ENCODE data around the gene PDE10A. TPM values are rescaled to one million over a fixed set of nuclear protein-coding genes. Genes with fewer than 3 reads are reported as not detected.

The PDE10A gene
- total and polyA plus RNA-seq, 9 of the 15 experiments (the other 6 are each of a cell fraction or from before 2014, with no cell fraction given): 0.04 TPM; not detected in 8

GRCh38 chr6:165487950-165488349 lies 175.1 kb downstream of the PDE10A start (continued):
- TF ChIP-seq RBFOX2 (IDR thresholded peaks at IDR 0.05; ENCODE audit: low read depth, low read length) (no peak), SREBF2 (CRISPR knock-in tag; IDR thresholded peaks at IDR 0.05) (no peak), U2AF2 (optimal IDR thresholded peaks at IDR 0.05; ENCODE audit: low read depth, low read length) (no peak)

- no peak overlapping the region for H2AFZ ChIP-seq (ENCODE audit: low read depth, low read length)
- no peak for DNase-seq (ENCODE audit: extremely low read depth in 1 of 4, low spot score in 3 of 4)
- ChIA-PET CTCF (ENCODE audit: low intra/inter-chr PET ratio) (no interaction called here), POLR2A (no interaction called here)
- no peaks in the 10 kb centered on the region for H4K20me1 ChIP-seq (replicated peaks; ENCODE audit: control insufficient read depth, insufficient read depth, low read length)
- no peaks in the 10 kb centered on the region for H3K79me2 ChIP-seq (ENCODE audit: control insufficient read depth, insufficient read depth, low read length)
- H3K36me3 ChIP-seq (ENCODE audit: control insufficient read depth, insufficient read depth, low read length): no peaks in the 10 kb centered on the region
- BruUV-seq (replicated peaks): no TSS peak
- no peak overlapping the region for H3K9ac ChIP-seq (ENCODE audit: insufficient read depth in 1 of 2, low read depth in 2 of 2, low read length in 2 of 2)
- FAIRE-seq: no peak
- no peaks in the 10 kb centered on the region for H3K4me1 ChIP-seq (replicated peaks in 1 of 2; ENCODE audit: control insufficient read depth in 2 of 2, insufficient read depth in 2 of 2, low read length in 2 of 2)
- no peak overlapping the region for H3K27ac ChIP-seq (ENCODE audit: extremely low read depth, low read depth, low read length)
- WGBS (ENCODE audit: insufficient coverage, low coverage, missing lambda C conversion rate): 1% methylated on average over 4 of the region's 4 CpGs
- no peaks in the 10 kb centered on the region; the same call in 1 of the 2 replicates for H3K9me3 ChIP-seq (replicated peaks; ENCODE audit: control insufficient read depth, insufficient read depth, low read depth, low read length)
- in situ Hi-C loops (cut with MboI) (no loop called here), intact Hi-C loops (cut with micrococcal nuclease) (no loop called here)
- no peaks in the 10 kb centered on the region for H3K27me3 ChIP-seq (ENCODE audit: control insufficient read depth in 2 of 2, insufficient read depth in 2 of 2, low read length in 2 of 2)
- H3K4me2 ChIP-seq (ENCODE audit: insufficient read depth, low read length): no peak overlapping the region
- no peaks in the 10 kb centered on the region for H3K9me1 ChIP-seq (ENCODE audit: control insufficient read depth, insufficient read depth, low read length)
- no peak for ATAC-seq
- H3K4me3 ChIP-seq: no peak overlapping the region
- TF ChIP-seq CBFA2T2 (conservative IDR thresholded peaks at IDR 0.05) (no peak), NUFIP1 (IDR thresholded peaks at IDR 0.05; ENCODE audit: partially characterized antibody) (no peak), ESRRA (IDR thresholded peaks at IDR 0.05; ENCODE audit: borderline replicate concordance, low read depth) (no peak), ZBED1 (IDR thresholded peaks at IDR 0.05) (no peak), ZNF639 (CRISPR knock-in tag; conservative IDR thresholded peaks at IDR 0.05 in 1 of 2, IDR thresholded peaks at IDR 0.05 in 1 of 2) (no peak), E2F8 (IDR thresholded peaks at IDR 0.05; ENCODE audit: low read depth, partially characterized antibody) (no peak), CGGBP1 (CRISPR knock-in tag; IDR thresholded peaks at IDR 0.05) (no peak), BCOR (IDR thresholded peaks at IDR 0.05) (no peak), SIRT6 (IDR thresholded peaks at IDR 0.05; ENCODE audit: low read depth, low read length) (no peak), ARID1B (IDR thresholded peaks at IDR 0.05) (no peak)
- TF ChIP-seq, protein P1, sequence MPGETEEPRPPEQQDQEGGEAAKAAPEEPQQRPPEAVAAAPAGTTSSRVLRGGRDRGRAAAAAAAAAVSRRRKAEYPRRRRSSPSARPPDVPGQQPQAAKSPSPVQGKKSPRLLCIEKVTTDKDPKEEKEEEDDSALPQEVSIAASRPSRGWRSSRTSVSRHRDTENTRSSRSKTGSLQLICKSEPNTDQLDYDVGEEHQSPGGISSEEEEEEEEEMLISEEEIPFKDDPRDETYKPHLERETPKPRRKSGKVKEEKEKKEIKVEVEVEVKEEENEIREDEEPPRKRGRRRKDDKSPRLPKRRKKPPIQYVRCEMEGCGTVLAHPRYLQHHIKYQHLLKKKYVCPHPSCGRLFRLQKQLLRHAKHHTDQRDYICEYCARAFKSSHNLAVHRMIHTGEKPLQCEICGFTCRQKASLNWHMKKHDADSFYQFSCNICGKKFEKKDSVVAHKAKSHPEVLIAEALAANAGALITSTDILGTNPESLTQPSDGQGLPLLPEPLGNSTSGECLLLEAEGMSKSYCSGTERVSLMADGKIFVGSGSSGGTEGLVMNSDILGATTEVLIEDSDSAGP (CRISPR knock-in tag; IDR thresholded peaks at IDR 0.05): no peak
- TF ChIP-seq, protein P2, sequence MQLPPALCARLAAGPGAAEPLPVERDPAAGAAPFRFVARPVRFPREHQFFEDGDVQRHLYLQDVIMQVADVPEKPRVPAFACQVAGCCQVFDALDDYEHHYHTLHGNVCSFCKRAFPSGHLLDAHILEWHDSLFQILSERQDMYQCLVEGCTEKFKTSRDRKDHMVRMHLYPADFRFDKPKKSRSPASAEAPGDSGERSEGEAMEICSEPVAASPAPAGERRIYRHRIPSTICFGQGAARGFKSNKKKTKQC (CRISPR knock-in tag; IDR thresholded peaks at IDR 0.05): no peak
These were observed 175.7 kb downstream of the PDE10A start for GRCh38 chr6:165487347-165487746.
